GM12865 (cell line): ENCODE results near the gene COPS7A.

Experiments used
- DNase-seq: peaks from one replicate; pipeline ENCODE4 v3.0.0; 2010; ENCODE audit warnings: low read depth
- H3K4me3 ChIP-seq: 2 replicates; pipeline ENCODE4 v1.5.1; 2011; ENCODE audit warnings: mild to moderate bottlenecking, low read depth, low read length, control low read depth
- CTCF ChIP-seq: IDR thresholded peaks from 2 replicates; pipeline ENCODE4 v1.5.1; 2011; ENCODE audit warnings: low read length, control low read depth, low read depth, inconsistent platforms; ENCODE audit not compliant: insufficient read depth; ENCODE audit errors: missing control alignments

The COPS7A gene

DNA sequence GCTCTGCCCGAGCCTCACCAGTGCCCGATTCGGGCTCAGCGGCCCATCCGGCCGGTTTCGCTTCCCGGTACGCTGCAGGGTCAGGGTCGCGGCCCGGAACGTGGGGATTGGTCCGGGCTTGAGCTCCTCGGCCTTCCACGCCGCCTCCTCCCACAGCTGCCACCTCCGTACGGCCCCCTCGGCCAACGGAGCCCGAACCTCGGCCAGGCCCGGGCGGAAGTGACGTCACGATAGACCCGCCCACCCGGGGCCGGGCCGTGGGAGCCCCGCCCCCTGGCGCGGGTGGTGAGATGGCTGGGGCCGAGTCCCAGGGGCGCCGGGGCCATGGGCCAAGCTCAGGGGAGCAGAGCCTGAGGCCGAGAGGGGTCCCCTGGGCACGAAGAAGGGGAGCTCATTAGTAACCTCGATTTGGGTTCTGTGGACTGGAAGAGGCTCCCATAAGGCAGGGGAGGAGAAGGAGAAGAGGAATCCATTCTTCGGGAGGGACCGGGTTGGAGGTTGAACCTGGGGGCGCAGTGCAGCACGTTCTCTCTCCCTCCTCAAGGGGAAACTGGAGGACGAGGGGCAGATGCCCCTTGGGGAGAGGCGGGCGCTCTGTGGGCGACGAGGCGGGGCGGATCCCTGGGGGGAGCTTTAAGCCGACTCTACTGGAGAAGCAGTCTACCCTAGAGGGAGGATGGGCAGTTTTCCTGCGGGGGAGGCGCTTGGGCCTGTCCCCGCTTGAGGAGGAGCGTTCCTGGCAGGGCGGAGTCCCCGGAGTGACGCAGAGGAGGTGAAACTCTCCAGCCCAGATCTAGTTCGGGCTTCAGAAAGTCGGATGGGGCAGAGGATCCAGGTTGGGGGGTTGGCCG lies 29.3 kb downstream of the COPS7A start, which contains the start of gene MLF2:
TSS of gene MLF2 (minus strand) at position 221 of the 851 bp plus-strand sequence. CDS start 807 bp downstream, outside the sequence.
- peak; percentile 0 for TF ChIP-seq CTCF
- DNase-seq = peak; percentile 98
- peak within 1 kb of the TSS; percentile 72 for H3K4me3 ChIP-seq

DNA sequence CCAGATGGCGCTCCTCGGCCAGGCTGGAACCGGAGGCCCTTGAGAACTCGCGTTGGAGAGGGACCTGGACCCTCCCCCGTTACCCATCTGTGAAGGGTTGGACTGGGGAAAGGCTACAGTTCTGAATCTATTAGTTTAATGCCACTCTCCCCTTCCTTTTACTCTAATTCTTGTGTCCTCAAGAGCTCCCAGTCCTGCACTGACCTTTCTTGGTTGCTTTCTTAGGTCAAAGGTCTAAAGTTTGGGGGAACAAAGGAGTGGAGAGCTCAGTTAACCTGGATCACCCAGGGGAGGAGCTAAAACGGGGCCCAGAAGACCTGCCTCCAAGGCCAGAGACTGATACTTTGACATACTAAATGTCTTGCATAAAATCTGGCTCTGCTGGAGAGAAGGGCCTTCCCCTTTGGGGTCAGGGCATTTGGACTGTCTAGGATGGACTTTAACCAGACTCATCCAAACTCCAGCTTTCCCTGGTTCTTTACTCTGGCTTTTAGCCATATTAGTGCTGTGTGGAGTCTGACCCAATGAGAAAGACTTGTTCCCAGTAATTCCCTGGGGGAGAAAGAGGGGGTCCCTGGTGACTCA lies 30.0 kb downstream of the COPS7A start:
- peak; percentile 94 for TF ChIP-seq CTCF
- DNase-seq = no peak
- H3K4me3 ChIP-seq = no peak overlapping the region

DNA sequence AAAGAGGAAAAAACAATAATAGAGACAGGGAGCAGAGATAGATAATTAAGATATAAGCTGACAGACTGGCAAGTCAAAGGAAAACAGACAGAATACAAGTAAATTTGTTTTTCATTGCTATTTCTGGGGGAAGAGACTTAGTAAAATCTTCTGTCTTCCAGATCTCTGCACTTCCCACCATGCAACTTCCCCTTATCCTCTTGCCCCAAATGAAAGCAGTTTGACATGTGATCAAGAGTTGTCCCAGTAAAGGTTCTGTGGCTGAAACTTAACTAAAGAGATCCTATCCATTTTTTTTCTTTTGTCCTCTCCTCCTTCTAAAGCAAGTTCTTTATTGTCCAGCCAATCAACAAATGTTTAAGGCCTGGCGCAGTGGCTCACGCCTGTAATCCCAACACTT lies 30.6 kb downstream of the COPS7A start:
- no peak for TF ChIP-seq CTCF
- DNase-seq = no peak
- no peak overlapping the region for H3K4me3 ChIP-seq

- H3K4me3 ChIP-seq = no peak overlapping the region
- TF ChIP-seq CTCF = no peak
- no peak for DNase-seq
Measured at GRCh38 chr12:6757028-6757690, 33.3 kb downstream of the COPS7A start.

DNA sequence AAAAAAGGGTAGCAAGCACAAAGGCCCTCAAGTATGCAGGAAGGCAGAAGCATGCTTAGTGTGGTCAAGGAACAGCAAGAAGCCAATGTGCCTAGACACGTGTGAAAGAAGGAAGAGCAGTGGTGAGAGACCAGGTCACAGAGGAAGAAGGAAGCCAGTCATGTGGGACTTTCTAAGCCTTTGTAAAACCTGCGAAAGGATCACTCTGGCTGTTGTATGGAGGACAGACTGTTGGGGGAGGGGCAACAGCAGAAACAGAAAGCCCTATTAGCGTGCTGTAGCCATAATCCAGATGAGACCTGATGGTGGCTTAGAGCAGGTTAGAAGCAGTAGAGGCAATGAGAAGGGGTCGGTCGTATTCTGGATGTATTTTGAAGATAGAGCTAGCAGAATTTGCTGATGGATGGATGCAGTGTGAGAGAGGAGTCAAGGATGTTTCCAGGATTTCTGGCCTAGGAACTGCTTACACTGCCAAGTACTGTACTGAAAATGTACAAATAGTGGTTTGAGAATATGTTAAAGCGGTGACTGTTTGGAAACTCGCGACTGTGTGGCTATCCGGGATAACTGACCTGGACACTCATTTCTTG lies 34.8 kb downstream of the COPS7A start:
- no peak for TF ChIP-seq CTCF
- peak; percentile 69 for DNase-seq
- H3K4me3 ChIP-seq = no peak overlapping the region

- no peak for DNase-seq
- no peak overlapping the region for H3K4me3 ChIP-seq
- no peak for TF ChIP-seq CTCF
Measured at GRCh38 chr12:6759741-6760140, 35.9 kb downstream of the COPS7A start.
